ENCODE results near the gene CACNG6.

DNA sequence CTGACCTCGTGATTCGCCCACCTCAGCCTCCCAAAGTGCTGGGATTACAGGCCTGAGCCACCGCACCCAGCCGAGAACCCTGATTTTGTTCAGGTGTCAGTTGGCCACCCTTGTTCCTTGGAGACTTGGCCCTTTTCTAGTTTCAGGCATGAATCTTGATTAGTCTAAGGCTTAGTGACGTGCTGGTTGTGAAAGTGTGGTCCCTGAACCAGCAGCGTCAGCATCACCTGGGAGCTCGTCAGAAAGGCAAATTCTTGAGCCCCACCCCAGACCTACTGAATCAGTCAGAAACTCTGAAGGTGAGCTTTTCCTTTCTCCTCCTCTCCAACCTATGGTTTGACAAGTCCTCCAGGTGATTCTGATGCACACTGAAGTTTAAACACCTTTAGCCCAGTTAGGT lies 35.2 kb downstream of the CACNG6 start:
- TF ChIP-seq, protein P1, sequence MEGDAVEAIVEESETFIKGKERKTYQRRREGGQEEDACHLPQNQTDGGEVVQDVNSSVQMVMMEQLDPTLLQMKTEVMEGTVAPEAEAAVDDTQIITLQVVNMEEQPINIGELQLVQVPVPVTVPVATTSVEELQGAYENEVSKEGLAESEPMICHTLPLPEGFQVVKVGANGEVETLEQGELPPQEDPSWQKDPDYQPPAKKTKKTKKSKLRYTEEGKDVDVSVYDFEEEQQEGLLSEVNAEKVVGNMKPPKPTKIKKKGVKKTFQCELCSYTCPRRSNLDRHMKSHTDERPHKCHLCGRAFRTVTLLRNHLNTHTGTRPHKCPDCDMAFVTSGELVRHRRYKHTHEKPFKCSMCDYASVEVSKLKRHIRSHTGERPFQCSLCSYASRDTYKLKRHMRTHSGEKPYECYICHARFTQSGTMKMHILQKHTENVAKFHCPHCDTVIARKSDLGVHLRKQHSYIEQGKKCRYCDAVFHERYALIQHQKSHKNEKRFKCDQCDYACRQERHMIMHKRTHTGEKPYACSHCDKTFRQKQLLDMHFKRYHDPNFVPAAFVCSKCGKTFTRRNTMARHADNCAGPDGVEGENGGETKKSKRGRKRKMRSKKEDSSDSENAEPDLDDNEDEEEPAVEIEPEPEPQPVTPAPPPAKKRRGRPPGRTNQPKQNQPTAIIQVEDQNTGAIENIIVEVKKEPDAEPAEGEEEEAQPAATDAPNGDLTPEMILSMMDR (IDR thresholded peaks at IDR 0.05): no peak
- TF ChIP-seq ZFX (IDR thresholded peaks at IDR 0.05; ENCODE audit: borderline replicate concordance): no peak

Measured in 22Rv1 (cell line).